Gastrocnemius medialis (tissue), 4 donors: Measurements from ENCODE around the gene LYPD1.

ENCODE experiments used
- CTCF ChIP-seq, 5 experiments: fragments of 450-650 bp in 3 of 5; fragments of 200-600 bp in 2 of 5; sonication (generic) in 2 of 5; IDR thresholded peaks in 4 of 5; conservative IDR thresholded peaks in 1 of 5; 1 replicate in 4 of 5; 2 replicates in 1 of 5; pipeline ENCODE4 v1.5.1; 2016 to 2019; ENCODE audit warnings: antibody characterized with exemption in 5 of 5, mild to moderate bottlenecking in 3 of 5, moderate library complexity in 3 of 5
- POLR2A ChIP-seq, 2 donors: fragments of 450-650 bp; IDR thresholded peaks; one replicate each; pipeline ENCODE4 v1.6.1; 2017; ENCODE audit warnings: antibody characterized with exemption in 2 of 2, mild to moderate bottlenecking in 2 of 2, moderate library complexity in 2 of 2

GRCh38 chr2:132621131-132621875 is 48.7 kb downstream of the LYPD1 start:
- TF ChIP-seq CTCF (IDR thresholded peaks at IDR 0.05 in 4 of 5, conservative IDR thresholded peaks at IDR 0.05 in 1 of 5), result no peak
- TF ChIP-seq POLR2A (IDR thresholded peaks at IDR 0.05), result no peak
